NCI-H1417 (cell line): Measurements from ENCODE around the gene CTR9.
"Not testable (repeated sequence)": the region's sequence is repeated elsewhere in the genome, so short reads cannot be mapped to it uniquely, and the experiment has no call there.

Source experiments
- DNase-seq, 3 experiments: peaks; one replicate each; lab custom pipeline; 2025; lab: John Stamatoyannopoulos, UW

The CTR9 gene

GRCh38 chr11:10818594-10818993 is 67.5 kb downstream of the CTR9 start:
- peak in 1 of 3 experiments; percentile 40 for DNase-seq

GRCh38 chr11:10822491-10822890 is 71.4 kb downstream of the CTR9 start:
- not testable (repeated sequence) for DNase-seq

GRCh38 chr11:10823152-10823579 is 72.1 kb downstream of the CTR9 start:
- DNase-seq: no peak

DNA sequence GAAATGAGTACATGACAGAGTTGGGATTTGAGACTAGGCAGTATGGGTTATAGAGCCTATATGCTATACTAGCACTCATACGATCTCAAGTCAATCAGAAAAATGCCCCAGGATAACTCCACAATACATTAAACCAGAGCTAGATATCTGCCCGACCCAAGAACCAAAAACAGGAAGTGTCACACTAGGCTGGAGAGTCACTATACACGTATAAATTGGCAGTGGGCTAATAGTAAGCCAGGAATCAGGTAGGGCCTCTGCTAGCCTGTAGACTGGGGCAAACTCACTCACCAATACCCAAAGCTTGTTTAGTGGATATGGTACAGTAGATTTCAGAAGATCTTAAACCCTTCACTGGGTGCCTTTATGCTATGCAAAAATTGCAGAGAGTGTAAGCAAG is 73.8 kb downstream of the CTR9 start:
- DNase-seq: no peak

DNA sequence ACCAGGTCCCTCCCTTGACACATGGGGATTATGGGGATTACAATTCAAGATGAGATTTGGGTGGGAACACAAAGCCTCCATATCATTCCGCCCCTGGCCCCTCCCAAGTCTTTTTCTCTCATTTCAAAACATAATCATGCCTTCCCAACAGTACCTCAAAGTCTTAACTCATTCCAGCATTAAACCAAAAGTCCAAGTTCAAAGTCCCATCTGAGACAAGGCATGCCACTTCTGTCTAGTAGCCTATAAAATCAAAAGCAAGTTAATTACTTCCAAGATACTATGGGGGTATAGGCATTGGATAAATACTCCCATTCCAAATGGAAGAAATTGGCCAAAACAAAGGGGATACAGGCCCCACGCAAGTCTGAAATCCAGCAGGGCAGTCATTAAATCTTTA is 77.4 kb downstream of the CTR9 start:
- no peak for DNase-seq

GRCh38 chr11:10829139-10829538 is 78.1 kb downstream of the CTR9 start:
- no peak for DNase-seq
